Neural progenitor cell (in vitro differentiated cells): ENCODE measurements around the gene CELSR1.

Experiments
- CTCF ChIP-seq: fragments of 200-600 bp; sonication (generic); IDR thresholded peaks from 2 replicates; pipeline ENCODE4 v1.5.1; 2017; ENCODE audit warnings: antibody characterized with exemption, mild to moderate bottlenecking
- EZH2phosphoT487 ChIP-seq: fragments of 200-600 bp; sonication (generic); IDR thresholded peaks from 2 replicates; pipeline ENCODE4 v1.6.1; 2017; ENCODE audit warnings: antibody characterized with exemption

DNA sequence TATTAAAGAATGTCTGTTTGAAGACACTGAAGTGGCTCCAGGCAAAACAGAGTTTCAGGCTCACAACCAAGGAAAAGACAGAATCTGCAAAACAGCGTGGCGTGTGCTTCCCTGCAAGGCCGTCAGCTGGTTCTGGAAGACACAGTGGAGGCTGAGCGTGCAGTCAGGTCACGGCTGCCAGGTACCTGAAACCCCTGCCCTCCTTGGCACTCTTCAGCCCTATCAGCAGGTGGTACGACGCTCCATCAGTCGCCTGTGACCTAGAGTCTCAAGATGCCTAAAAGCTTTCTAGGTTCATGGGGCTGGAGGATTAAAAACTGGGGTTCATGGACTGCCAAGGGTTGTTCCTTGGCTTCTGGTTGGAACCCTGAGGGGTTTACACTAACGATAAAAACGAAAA, 136.1 kb downstream of the CELSR1 start:
- TF ChIP-seq CTCF (no peak), EZH2phosphoT487 (no peak)
